ENCODE measurements around the gene PCNX2. TPM values are rescaled to one million over a fixed set of nuclear protein-coding genes. Genes with fewer than 3 reads are reported as not detected.

PCNX2 gene
- total RNA-seq, 2 experiments from 2014 or later, result 21.8 to 23.2 TPM

GRCh38 chr1:233277637-233278606, 17.6 kb downstream of the PCNX2 start:
- Mint-ChIP-seq H3K27ac (no peak overlapping the region), H3K36me3 (ENCODE audit: low read depth) (peaks cover 29% of the 10 kb centered on the region), H3K9me3 (no peaks in the 10 kb centered on the region), H3K4me3 (no peak overlapping the region), H3K4me1 (peaks cover 24% of the 10 kb centered on the region), H3K27me3 (peaks cover 1% of the 10 kb centered on the region)
- ChIA-PET POLR2A (no interaction called here), CTCF (no interaction called here)
- DNase-seq, result no peak

DNA sequence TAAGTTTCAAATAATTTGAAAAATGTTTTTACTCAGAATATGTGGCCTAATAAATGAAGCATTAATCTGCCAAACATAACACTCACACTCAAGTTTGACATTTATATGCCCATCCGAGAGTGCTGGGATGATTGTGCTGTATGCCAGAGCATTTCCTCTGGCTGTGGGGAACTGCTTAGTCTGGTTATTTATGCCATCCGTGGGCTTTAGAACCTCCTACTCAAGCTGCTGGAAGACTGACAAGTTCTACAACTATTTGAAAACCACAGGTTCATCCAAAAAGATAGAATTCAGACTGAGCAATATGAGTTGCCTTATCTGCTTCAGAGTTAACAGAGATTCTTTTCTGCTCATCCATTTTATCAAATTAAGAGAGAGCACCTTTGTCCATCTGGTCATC, 25.9 kb downstream of the PCNX2 start:
- Mint-ChIP-seq H3K36me3 (ENCODE audit: low read depth) (peaks cover 37% of the 10 kb centered on the region), H3K27me3 (no peaks in the 10 kb centered on the region)

DNA sequence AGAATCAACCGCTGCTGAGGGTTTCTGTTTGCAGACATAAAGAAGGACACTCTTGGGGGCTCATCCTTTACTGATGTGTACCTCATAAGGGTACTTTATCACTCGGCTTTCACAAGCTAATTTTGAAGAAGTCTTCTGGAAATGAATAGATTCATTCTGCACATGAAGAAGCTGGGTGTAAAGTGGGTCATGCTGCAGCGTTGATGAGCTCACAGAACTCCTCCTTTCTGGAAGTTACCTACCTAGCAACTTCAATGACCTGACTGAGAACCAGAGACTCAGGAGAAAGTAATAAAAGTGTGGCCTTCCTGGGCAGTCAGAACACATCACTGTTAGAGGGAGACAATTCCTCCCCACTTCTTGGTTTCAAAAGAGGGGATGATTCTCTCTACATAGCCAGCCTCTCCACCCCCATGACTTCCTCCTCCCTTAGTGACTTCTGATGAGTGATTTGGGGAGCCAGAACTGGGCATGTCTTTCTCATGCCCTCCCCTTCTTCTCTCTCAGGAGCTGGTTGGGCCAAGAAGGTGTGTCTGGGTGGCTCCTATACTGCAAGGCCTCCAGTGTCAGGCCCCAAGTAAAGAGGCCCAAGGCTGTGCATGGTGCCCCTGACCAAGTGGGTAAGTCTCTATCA, 27.0 kb downstream of the PCNX2 start:
- Mint-ChIP-seq H3K4me3 (no peak overlapping the region), H3K9me3 (no peaks in the 10 kb centered on the region), H3K4me1 (peaks cover 35% of the 10 kb centered on the region), H3K27me3 (no peaks in the 10 kb centered on the region), H3K27ac (no peak overlapping the region), H3K36me3 (ENCODE audit: low read depth) (peaks cover 31% of the 10 kb centered on the region)
- CTCF ChIA-PET, result no interaction called here
- POLR2A ChIA-PET, result no interaction called here
- DNase-seq, result no peak

More for the DNA sequence above, 25.9 kb downstream of the PCNX2 start:
- Mint-ChIP-seq H3K4me3 (no peak overlapping the region), H3K27ac (no peak overlapping the region), H3K4me1 (peaks cover 39% of the 10 kb centered on the region), H3K9me3 (no peaks in the 10 kb centered on the region)
- ChIA-PET CTCF (no interaction called here), POLR2A (no interaction called here)
- DNase-seq, result no peak

DNA sequence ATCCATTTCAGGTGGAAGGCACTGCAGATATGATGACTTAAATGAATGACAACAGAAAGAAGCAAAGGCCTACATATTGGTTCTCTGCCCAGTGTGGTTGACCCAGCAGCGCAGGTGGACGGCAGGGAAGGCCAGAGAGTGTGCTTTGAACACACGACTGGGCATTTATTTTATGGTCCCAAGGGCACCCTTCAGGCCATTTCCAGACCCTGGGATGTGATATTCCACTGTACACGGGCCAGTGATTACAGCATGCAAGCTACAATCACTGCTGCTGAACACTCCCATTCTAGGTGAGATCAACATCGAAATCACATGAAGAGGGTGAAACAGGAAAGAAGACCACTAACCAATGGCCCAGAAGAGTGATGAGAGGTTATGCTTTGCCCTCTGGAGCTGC, 33.8 kb downstream of the PCNX2 start:
- Mint-ChIP-seq H3K4me1 (peaks cover 20% of the 10 kb centered on the region), H3K27me3 (no peaks in the 10 kb centered on the region), H3K9me3 (no peaks in the 10 kb centered on the region), H3K4me3 (no peak overlapping the region), H3K27ac (no peak overlapping the region), H3K36me3 (ENCODE audit: low read depth) (peaks cover 38% of the 10 kb centered on the region)
- POLR2A ChIA-PET, result interaction anchor here (1.4 to 1.6 kb wide), 2 partner anchors 10 to 33 kb away, joined by 3 to 5 read pairs; no protein-coding TSS in a partner anchor
- DNase-seq, result no peak
- CTCF ChIA-PET, result no interaction called here

- no peak for DNase-seq
- Mint-ChIP-seq H3K36me3 (ENCODE audit: low read depth) (peaks cover 39% of the 10 kb centered on the region), H3K4me1 (peaks cover 18% of the 10 kb centered on the region), H3K9me3 (no peaks in the 10 kb centered on the region), H3K27ac (no peak overlapping the region), H3K4me3 (no peak overlapping the region), H3K27me3 (no peaks in the 10 kb centered on the region)
- ChIA-PET CTCF (no interaction called here), POLR2A (interaction anchor here (1.4 to 1.6 kb wide), 2 partner anchors 9 to 34 kb away, joined by 3 to 5 read pairs; no protein-coding TSS in a partner anchor)
These were observed 34.3 kb downstream of the PCNX2 start for GRCh38 chr1:233261206-233261605.

- Mint-ChIP-seq H3K4me3 (no peak overlapping the region), H3K27ac (no peak overlapping the region), H3K36me3 (ENCODE audit: low read depth) (peaks cover 36% of the 10 kb centered on the region), H3K27me3 (no peaks in the 10 kb centered on the region), H3K4me1 (peaks cover 14% of the 10 kb centered on the region), H3K9me3 (no peaks in the 10 kb centered on the region)
- CTCF ChIA-PET, result no interaction called here
- POLR2A ChIA-PET, result no interaction called here
- DNase-seq, result no peak
These were observed 37.7 kb downstream of the PCNX2 start for GRCh38 chr1:233257786-233258185.

DNA sequence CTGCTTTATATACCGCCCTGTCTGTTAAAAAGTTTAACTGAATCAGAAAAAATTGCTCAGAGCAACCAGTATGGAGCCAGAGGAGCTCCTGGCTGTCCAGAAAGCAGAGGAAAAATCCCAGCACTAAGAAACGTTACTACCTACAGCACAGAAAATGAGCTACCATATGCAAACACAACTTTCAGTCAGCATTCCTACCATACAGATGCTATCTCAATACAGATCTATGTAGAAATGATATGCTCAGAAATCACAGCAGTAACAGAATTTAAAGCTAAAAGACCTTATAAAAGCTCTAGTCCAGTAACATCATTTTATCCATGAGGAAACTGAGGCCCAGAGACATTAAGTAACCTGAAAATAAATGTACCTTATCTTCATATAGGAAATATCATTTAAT, 38.7 kb downstream of the PCNX2 start:
- no peak overlapping the region for H3K27ac Mint-ChIP-seq
- H3K9me3 Mint-ChIP-seq, result no peaks in the 10 kb centered on the region
- H3K27me3 Mint-ChIP-seq, result no peaks in the 10 kb centered on the region
- peaks cover 14% of the 10 kb centered on the region for H3K4me1 Mint-ChIP-seq
- no peak for DNase-seq
- CTCF ChIA-PET, result no interaction called here
- H3K4me3 Mint-ChIP-seq, result no peak overlapping the region
- POLR2A ChIA-PET, result interaction anchor here (1.1 kb wide), 1 partner anchor 40 kb away, joined by 3 read pairs; no protein-coding TSS in a partner anchor
- peaks cover 38% of the 10 kb centered on the region for H3K36me3 Mint-ChIP-seq (ENCODE audit: low read depth)

GRCh38 chr1:233256191-233256590, 39.3 kb downstream of the PCNX2 start:
- H3K4me3 Mint-ChIP-seq, result no peak overlapping the region
- ChIA-PET CTCF (no interaction called here), POLR2A (interaction anchor here (1.1 kb wide), 1 partner anchor 40 kb away, joined by 3 read pairs; no protein-coding TSS in a partner anchor)
- no peaks in the 10 kb centered on the region for H3K27me3 Mint-ChIP-seq
- no peak for DNase-seq
- peaks cover 38% of the 10 kb centered on the region for H3K36me3 Mint-ChIP-seq (ENCODE audit: low read depth)
- H3K27ac Mint-ChIP-seq, result no peak overlapping the region
- no peaks in the 10 kb centered on the region for H3K9me3 Mint-ChIP-seq
- H3K4me1 Mint-ChIP-seq, result peaks cover 9% of the 10 kb centered on the region

DNA sequence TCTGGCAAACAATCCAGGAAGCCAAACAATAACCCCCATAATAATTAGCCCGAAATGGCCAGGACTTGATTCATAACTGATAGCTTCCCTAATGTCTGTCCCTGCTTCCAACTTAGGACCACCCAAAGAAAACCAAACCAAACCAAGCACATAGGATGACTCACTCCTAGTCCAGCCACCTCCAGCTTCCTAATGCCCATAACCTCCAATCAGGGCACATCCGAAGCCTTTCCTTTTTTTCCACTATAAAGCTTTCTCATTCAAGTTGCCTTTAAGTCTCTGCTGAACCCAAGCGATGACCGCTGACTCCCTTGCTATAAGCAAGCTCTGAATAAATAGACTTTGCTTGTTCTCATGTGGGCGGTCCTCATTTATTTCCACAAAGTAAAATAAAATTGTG, 40.4 kb downstream of the PCNX2 start:
- Mint-ChIP-seq H3K4me3 (no peak overlapping the region), H3K9me3 (no peaks in the 10 kb centered on the region), H3K36me3 (ENCODE audit: low read depth) (peaks cover 40% of the 10 kb centered on the region), H3K4me1 (peaks cover 4% of the 10 kb centered on the region), H3K27ac (no peak overlapping the region), H3K27me3 (no peaks in the 10 kb centered on the region)
- no peak for DNase-seq
- ChIA-PET CTCF (no interaction called here), POLR2A (no interaction called here)

- CTCF ChIA-PET, result no interaction called here
- Mint-ChIP-seq H3K9me3 (no peaks in the 10 kb centered on the region), H3K4me1 (peaks cover under 1% of the 10 kb centered on the region), H3K4me3 (no peak overlapping the region), H3K36me3 (ENCODE audit: low read depth) (peaks cover 37% of the 10 kb centered on the region), H3K27ac (no peak overlapping the region), H3K27me3 (no peaks in the 10 kb centered on the region)
- DNase-seq, result no peak
- POLR2A ChIA-PET, result no interaction called here
These were observed 41.6 kb downstream of the PCNX2 start for GRCh38 chr1:233253832-233254331.

- Mint-ChIP-seq H3K36me3 (ENCODE audit: low read depth) (peaks cover 36% of the 10 kb centered on the region), H3K27ac (no peak overlapping the region), H3K27me3 (no peaks in the 10 kb centered on the region), H3K4me3 (no peak overlapping the region), H3K9me3 (no peaks in the 10 kb centered on the region), H3K4me1 (no peaks in the 10 kb centered on the region)
- ChIA-PET CTCF (no interaction called here), POLR2A (no interaction called here)
- no peak for DNase-seq
These were observed 42.2 kb downstream of the PCNX2 start for GRCh38 chr1:233253231-233253831.

DNA sequence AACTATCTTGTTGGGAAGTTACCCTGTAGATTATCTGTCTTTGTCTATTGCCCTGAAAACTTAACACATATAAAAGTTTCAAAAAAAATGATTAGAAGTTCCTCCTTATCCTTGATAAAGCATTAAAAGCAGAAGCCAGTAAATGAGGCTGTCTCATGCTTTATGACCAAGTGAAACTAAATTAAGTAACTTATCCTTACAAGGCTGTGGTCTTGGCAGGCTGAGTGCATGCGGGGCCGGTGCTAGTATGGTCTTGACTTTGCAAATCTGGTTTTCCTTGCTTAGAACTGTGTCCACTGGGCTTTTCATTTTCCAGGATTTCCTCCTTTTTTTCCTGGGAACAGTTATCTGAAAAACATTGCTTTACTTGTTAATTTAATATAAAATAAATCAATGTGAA, 43.1 kb downstream of the PCNX2 start:
- Mint-ChIP-seq H3K9me3 (no peaks in the 10 kb centered on the region), H3K4me3 (no peak overlapping the region), H3K36me3 (ENCODE audit: low read depth) (peaks cover 32% of the 10 kb centered on the region), H3K4me1 (no peaks in the 10 kb centered on the region), H3K27me3 (no peaks in the 10 kb centered on the region), H3K27ac (no peak overlapping the region)
- DNase-seq, result no peak
- ChIA-PET POLR2A (interaction anchor here (1.2 kb wide), 1 partner anchor 8 kb away, joined by 3 read pairs; no protein-coding TSS in a partner anchor), CTCF (interaction anchor here (1.0 kb wide), 1 partner anchor 12 kb away, joined by 3 read pairs; no protein-coding TSS in a partner anchor)

DNA sequence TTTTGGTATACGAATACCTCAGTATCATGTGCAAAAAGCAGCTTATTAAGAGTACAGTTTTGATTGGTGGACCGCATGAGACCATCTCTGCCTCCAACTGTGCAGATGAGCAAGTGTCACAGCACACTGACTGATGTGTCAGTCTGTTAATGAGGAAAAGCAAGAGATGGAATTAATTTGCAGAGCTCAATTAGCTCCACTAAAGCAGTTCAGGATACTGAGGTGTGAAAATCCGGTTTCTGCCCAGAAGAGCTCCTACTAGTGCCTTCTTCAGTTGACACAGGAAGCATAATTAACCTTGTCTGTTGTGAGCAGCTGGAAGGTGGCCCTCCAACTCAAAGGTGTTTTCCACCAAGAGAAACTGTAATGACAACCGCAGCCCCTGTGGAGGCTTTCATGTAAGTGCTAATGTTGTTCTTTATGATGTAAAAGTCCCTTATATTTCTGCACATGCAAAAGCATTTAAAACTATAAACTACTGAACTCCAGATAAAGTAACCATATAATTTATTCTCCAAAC, 44.3 kb downstream of the PCNX2 start:
- no peaks in the 10 kb centered on the region for H3K27me3 Mint-ChIP-seq
- POLR2A ChIA-PET, result interaction anchor here (1.2 kb wide), 1 partner anchor 10 kb away, joined by 3 read pairs; no protein-coding TSS in a partner anchor
- DNase-seq, result no peak
- no peaks in the 10 kb centered on the region for H3K4me1 Mint-ChIP-seq
- CTCF ChIA-PET, result interaction anchor here (1.0 kb wide), 1 partner anchor 11 kb away, joined by 3 read pairs; no protein-coding TSS in a partner anchor
- H3K27ac Mint-ChIP-seq, result no peak overlapping the region
- H3K4me3 Mint-ChIP-seq, result no peak overlapping the region
- H3K36me3 Mint-ChIP-seq (ENCODE audit: low read depth), result peaks cover 32% of the 10 kb centered on the region
- H3K9me3 Mint-ChIP-seq, result no peaks in the 10 kb centered on the region
